ENCODE results near the gene DPH3.

DNA sequence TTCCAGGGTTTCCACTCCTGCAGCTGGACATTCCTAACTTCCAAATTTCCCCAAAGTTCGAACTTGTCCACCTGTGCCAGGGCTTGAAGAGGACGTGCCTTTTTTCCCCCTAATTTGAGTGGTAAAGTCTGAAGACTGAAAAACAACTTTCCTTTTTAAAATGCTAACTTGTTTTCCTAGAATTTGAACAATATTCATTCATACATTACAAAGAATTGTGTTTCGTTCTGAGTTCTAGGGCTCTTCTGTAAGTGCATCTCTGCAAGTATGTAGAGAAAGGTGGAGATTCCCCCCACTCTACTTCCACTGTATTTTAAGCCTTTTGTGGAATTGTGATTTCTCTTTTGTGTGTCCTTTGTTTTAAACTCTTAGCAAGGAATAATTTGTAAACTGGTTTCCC is 9.4 kb downstream of the DPH3 start:
- TF ChIP-seq, protein P1, sequence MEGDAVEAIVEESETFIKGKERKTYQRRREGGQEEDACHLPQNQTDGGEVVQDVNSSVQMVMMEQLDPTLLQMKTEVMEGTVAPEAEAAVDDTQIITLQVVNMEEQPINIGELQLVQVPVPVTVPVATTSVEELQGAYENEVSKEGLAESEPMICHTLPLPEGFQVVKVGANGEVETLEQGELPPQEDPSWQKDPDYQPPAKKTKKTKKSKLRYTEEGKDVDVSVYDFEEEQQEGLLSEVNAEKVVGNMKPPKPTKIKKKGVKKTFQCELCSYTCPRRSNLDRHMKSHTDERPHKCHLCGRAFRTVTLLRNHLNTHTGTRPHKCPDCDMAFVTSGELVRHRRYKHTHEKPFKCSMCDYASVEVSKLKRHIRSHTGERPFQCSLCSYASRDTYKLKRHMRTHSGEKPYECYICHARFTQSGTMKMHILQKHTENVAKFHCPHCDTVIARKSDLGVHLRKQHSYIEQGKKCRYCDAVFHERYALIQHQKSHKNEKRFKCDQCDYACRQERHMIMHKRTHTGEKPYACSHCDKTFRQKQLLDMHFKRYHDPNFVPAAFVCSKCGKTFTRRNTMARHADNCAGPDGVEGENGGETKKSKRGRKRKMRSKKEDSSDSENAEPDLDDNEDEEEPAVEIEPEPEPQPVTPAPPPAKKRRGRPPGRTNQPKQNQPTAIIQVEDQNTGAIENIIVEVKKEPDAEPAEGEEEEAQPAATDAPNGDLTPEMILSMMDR (IDR thresholded peaks at IDR 0.05) = no peak
- no peak for TF ChIP-seq POLR2A (IDR thresholded peaks at IDR 0.05)
